Liver (tissue), 9 donors: Measurements from ENCODE around the gene RGR. TPM values are rescaled to one million over a fixed set of nuclear protein-coding genes. Genes with fewer than 3 reads are reported as not detected.

ENCODE experiments used
- DNase-seq: peaks from one replicate; pipeline ENCODE4 v3.0.0-alpha.2; 2017; ENCODE audit warnings: low spot score
- H3K27ac ChIP-seq, 2 donors: one replicate each; pipeline ENCODE4 v1.7.0; 2013; ENCODE audit warnings: inconsistent platforms in 2 of 2, low read length in 2 of 2, control low read depth in 1 of 2, low read depth in 1 of 2, mild to moderate bottlenecking in 1 of 2
- H3K27me3 ChIP-seq, 4 donors: one replicate each; pipeline versions ENCODE4 v1.6.1 to v1.7.0; 2013; ENCODE audit warnings: low read length in 3 of 4, inconsistent platforms in 1 of 4, mild to moderate bottlenecking in 1 of 4, moderate library complexity in 1 of 4; ENCODE audit not compliant: control insufficient read depth in 4 of 4, insufficient read depth in 4 of 4
- H3K36me3 ChIP-seq, 4 donors: one replicate each; pipeline versions ENCODE4 v1.6.1 to v1.7.0; 2013; ENCODE audit warnings: low read length in 3 of 4, mild to moderate bottlenecking in 3 of 4, low read depth in 1 of 4, moderate library complexity in 1 of 4; ENCODE audit not compliant: control insufficient read depth in 4 of 4, insufficient read depth in 3 of 4
- H3K4me1 ChIP-seq, 4 donors: one replicate each; pipeline versions ENCODE4 v1.6.1 to v1.7.0; 2013; ENCODE audit warnings: low read length in 3 of 4, mild to moderate bottlenecking in 3 of 4, moderate library complexity in 1 of 4; ENCODE audit not compliant: control insufficient read depth in 4 of 4, insufficient read depth in 4 of 4
- H3K4me3 ChIP-seq, 3 donors: one replicate each; pipeline versions ENCODE4 v1.6.1 to v1.7.0; 2013; ENCODE audit warnings: low read length in 3 of 3, control low read depth in 1 of 3, low read depth in 1 of 3, mild to moderate bottlenecking in 1 of 3
- H3K9ac ChIP-seq, 2 donors: one replicate each; pipeline ENCODE4 v1.7.0; 2013; ENCODE audit warnings: low read length in 2 of 2, mild to moderate bottlenecking in 2 of 2, moderate library complexity in 2 of 2, control low read depth in 1 of 2, low read depth in 1 of 2
- H3K9me3 ChIP-seq, 4 donors: one replicate each; pipeline versions ENCODE4 v1.6.1 to v1.7.0; 2013; ENCODE audit warnings: low read length in 3 of 4; ENCODE audit not compliant: control insufficient read depth in 4 of 4
- EGR1 ChIP-seq, 2 donors: IDR thresholded peaks; 2 replicates each; pipeline ENCODE4 v1.6.1; 2016 to 2018; ENCODE audit warnings: antibody characterized with exemption in 2 of 2, low read depth in 2 of 2
- FOXA1 ChIP-seq: IDR thresholded peaks from 2 replicates; pipeline ENCODE4 v1.6.1; 2016; ENCODE audit warnings: antibody characterized with exemption
- FOXA2 ChIP-seq: IDR thresholded peaks from 2 replicates; pipeline ENCODE4 v1.6.1; 2016; ENCODE audit warnings: antibody characterized with exemption
- GABPA ChIP-seq, 2 donors: IDR thresholded peaks in 1 of 2; conservative IDR thresholded peaks in 1 of 2; 2 replicates each; pipeline ENCODE4 v1.6.1; 2016; ENCODE audit warnings: antibody characterized with exemption in 2 of 2, mild to moderate bottlenecking in 1 of 2, moderate library complexity in 1 of 2
- HNF4A ChIP-seq, 2 donors: conservative IDR thresholded peaks; 2 replicates each; pipeline ENCODE4 v1.6.1; 2016; ENCODE audit warnings: antibody characterized with exemption in 2 of 2, mild to moderate bottlenecking in 2 of 2
- HNF4G ChIP-seq: IDR thresholded peaks from 2 replicates; pipeline ENCODE4 v1.6.1; 2016; ENCODE audit warnings: antibody characterized with exemption
- JUND ChIP-seq, 2 donors: IDR thresholded peaks; 2 replicates each; pipeline ENCODE4 v1.6.1; 2016; ENCODE audit warnings: antibody characterized with exemption in 2 of 2
- NR2F2 ChIP-seq: IDR thresholded peaks from 2 replicates; pipeline ENCODE4 v1.6.1; 2016; ENCODE audit warnings: antibody characterized with exemption
- RAD21 ChIP-seq, 2 donors: IDR thresholded peaks; 2 replicates each; pipeline ENCODE4 v1.6.1; 2016; ENCODE audit warnings: antibody characterized with exemption in 2 of 2, mild to moderate bottlenecking in 2 of 2
- RXRA ChIP-seq, 2 donors: IDR thresholded peaks; 2 replicates each; pipeline ENCODE4 v1.6.1; 2017 to 2018; ENCODE audit warnings: antibody characterized with exemption in 2 of 2, mild to moderate bottlenecking in 1 of 2
- SP1 ChIP-seq: IDR thresholded peaks from 2 replicates; pipeline ENCODE4 v1.6.1; 2018; ENCODE audit warnings: antibody characterized with exemption, mild to moderate bottlenecking
- TAF1 ChIP-seq: conservative IDR thresholded peaks from 2 replicates; pipeline ENCODE4 v1.6.1; 2016; ENCODE audit warnings: antibody characterized with exemption, mild to moderate bottlenecking
- YY1 ChIP-seq: IDR thresholded peaks from 2 replicates; pipeline ENCODE4 v1.6.1; 2016; ENCODE audit warnings: antibody characterized with exemption, mild to moderate bottlenecking
- WGBS: extraction: QIAGEN DNeasy Blood & Tissue Kit; methylation state at CpG from one replicate; pipeline ENCODE4 v1.1.7; 2013; 5-methylcytosine and 5-hydroxymethylcytosine counted together
- polyA plus RNA-seq, 2 donors: library from polyadenylated mRNA; stranded (reverse) in 1 of 2; unstranded in 1 of 2; fragments of 200-250 nt in 1 of 2; fragments of >200 nt in 1 of 2; fragmentation: Nextera tagmentation in 1 of 2; extraction: Ambion mirVana in 1 of 2; gene quantifications; one replicate each; pipeline versions ENCODE4 v1.2.1 to v1.2.3, GENCODE V29; 2013 to 2015
- total RNA-seq, 2 donors: library from RNA; depleted of rRNA; stranded (reverse); fragments of >200 nt; gene quantifications; one replicate each; pipeline ENCODE4 v1.2.3, GENCODE V29; 2014
- TF ChIP-seq, protein P1 (sequence below): IDR thresholded peaks from 2 replicates; pipeline ENCODE4 v1.6.1; 2016; ENCODE audit warnings: antibody characterized with exemption
- TF ChIP-seq, protein P2 (sequence below): fragments of 150-350 bp; IDR thresholded peaks from 2 replicates; pipeline ENCODE4 v1.5.1; 2017; ENCODE audit warnings: improper control_type of control experiment, low read depth, low read length; ENCODE audit not compliant: missing input control
- TF ChIP-seq, protein P3 (sequence below): IDR thresholded peaks from 2 replicates; pipeline ENCODE4 v1.6.1; 2016; ENCODE audit warnings: antibody characterized with exemption, mild to moderate bottlenecking
- TF ChIP-seq, protein P4 (sequence below): IDR thresholded peaks from 2 replicates; pipeline ENCODE4 v1.6.1; 2016; ENCODE audit warnings: antibody characterized with exemption
- donor health status: healthy.
- donor health status: healthy.
- donor health status: healthy.
- donor health status: healthy.
- donor health status: healthy.

The RGR gene
- total and polyA plus RNA-seq, 4 donors: not detected

DNA sequence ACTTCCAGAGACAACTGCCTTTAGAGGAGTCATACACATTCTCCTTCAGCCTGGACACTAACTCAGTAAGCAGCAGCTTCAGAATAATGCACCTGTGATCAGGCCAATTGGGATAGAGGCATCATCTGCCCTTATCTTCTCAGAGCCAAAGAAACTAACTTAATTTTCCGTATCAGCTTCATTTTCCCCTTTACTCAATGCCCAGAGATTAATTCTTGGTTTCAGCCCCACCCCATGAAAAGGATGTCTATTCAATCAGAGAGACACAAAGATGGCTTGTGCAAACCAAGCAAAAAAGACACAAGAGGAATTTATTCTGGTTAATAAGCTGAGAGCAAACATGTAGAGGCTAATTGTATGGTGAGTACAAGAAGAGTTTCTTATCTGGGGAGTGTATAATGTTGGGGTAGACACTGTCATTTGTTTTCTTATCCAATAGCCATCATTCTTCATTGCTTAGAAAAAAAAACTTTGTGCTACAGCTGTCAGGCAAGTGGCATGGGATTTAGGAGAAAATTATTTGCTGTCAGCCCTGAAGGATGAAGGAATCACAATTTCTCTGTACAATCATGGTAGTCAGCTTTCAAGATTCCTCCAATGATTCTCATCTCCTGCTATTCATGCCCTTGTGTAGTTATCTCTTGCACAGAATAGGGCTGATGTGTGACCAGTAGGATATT is 44.8 kb downstream of the RGR start:
- Histone ChIP-seq H3K36me3 (no peaks in the 10 kb centered on the region), H3K4me3 (no peak overlapping the region), H3K27me3 (no peaks in the 10 kb centered on the region), H3K9ac (no peak overlapping the region), H3K9me3 (no peaks in the 10 kb centered on the region), H3K4me1 (no peaks in the 10 kb centered on the region), H3K27ac (no peak overlapping the region)
- no peak for DNase-seq
- TF ChIP-seq, protein P1, sequence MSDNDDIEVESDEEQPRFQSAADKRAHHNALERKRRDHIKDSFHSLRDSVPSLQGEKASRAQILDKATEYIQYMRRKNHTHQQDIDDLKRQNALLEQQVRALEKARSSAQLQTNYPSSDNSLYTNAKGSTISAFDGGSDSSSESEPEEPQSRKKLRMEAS: no peak
- TF ChIP-seq, protein P2, sequence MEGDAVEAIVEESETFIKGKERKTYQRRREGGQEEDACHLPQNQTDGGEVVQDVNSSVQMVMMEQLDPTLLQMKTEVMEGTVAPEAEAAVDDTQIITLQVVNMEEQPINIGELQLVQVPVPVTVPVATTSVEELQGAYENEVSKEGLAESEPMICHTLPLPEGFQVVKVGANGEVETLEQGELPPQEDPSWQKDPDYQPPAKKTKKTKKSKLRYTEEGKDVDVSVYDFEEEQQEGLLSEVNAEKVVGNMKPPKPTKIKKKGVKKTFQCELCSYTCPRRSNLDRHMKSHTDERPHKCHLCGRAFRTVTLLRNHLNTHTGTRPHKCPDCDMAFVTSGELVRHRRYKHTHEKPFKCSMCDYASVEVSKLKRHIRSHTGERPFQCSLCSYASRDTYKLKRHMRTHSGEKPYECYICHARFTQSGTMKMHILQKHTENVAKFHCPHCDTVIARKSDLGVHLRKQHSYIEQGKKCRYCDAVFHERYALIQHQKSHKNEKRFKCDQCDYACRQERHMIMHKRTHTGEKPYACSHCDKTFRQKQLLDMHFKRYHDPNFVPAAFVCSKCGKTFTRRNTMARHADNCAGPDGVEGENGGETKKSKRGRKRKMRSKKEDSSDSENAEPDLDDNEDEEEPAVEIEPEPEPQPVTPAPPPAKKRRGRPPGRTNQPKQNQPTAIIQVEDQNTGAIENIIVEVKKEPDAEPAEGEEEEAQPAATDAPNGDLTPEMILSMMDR: no peak
- TF ChIP-seq RAD21 (IDR thresholded peaks at IDR 0.05) (no peak), NR2F2 (no peak), FOXA1 (no peak), SP1 (no peak), JUND (IDR thresholded peaks at IDR 0.05) (no peak), HNF4A (conservative IDR thresholded peaks at IDR 0.05) (no peak), GABPA (IDR thresholded peaks at IDR 0.05 in 1 of 2, conservative IDR thresholded peaks at IDR 0.05 in 1 of 2) (no peak), FOXA2 (no peak), YY1 (no peak), TAF1 (no peak), RXRA (IDR thresholded peaks at IDR 0.05) (no peak)
- TF ChIP-seq, protein P3, sequence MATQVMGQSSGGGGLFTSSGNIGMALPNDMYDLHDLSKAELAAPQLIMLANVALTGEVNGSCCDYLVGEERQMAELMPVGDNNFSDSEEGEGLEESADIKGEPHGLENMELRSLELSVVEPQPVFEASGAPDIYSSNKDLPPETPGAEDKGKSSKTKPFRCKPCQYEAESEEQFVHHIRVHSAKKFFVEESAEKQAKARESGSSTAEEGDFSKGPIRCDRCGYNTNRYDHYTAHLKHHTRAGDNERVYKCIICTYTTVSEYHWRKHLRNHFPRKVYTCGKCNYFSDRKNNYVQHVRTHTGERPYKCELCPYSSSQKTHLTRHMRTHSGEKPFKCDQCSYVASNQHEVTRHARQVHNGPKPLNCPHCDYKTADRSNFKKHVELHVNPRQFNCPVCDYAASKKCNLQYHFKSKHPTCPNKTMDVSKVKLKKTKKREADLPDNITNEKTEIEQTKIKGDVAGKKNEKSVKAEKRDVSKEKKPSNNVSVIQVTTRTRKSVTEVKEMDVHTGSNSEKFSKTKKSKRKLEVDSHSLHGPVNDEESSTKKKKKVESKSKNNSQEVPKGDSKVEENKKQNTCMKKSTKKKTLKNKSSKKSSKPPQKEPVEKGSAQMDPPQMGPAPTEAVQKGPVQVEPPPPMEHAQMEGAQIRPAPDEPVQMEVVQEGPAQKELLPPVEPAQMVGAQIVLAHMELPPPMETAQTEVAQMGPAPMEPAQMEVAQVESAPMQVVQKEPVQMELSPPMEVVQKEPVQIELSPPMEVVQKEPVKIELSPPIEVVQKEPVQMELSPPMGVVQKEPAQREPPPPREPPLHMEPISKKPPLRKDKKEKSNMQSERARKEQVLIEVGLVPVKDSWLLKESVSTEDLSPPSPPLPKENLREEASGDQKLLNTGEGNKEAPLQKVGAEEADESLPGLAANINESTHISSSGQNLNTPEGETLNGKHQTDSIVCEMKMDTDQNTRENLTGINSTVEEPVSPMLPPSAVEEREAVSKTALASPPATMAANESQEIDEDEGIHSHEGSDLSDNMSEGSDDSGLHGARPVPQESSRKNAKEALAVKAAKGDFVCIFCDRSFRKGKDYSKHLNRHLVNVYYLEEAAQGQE: no peak
- TF ChIP-seq, protein P4, sequence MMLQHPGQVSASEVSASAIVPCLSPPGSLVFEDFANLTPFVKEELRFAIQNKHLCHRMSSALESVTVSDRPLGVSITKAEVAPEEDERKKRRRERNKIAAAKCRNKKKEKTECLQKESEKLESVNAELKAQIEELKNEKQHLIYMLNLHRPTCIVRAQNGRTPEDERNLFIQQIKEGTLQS: no peak
- WGBS: 76% methylated on average over 1 of the region's 1 CpG

DNA sequence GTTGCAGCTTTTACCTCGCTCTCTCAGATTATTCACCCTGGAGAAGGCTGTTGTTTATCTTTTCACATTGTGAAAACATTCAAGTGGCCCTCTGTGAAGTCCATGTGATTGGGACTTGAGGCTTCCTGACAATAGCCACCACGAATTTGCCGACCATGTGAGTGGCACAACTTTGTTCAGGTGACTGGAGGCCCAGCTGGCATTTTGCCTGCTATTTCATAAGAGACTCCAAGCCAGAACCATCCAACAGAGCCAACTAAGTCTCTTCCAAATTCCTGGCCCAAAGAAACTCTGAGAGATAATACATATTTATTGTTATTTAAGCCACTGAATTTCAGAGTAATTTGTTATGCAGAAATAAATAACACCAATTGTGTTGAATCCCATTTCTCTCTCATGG is 45.4 kb downstream of the RGR start:
- WGBS: 44% methylated on average over 3 of the region's 3 CpGs
- H3K9me3 ChIP-seq: no peaks in the 10 kb centered on the region

More for the DNA sequence above, 45.4 kb downstream of the RGR start:
- H3K4me3 ChIP-seq: no peak overlapping the region
- H3K27ac ChIP-seq: no peak overlapping the region
- H3K9ac ChIP-seq: no peak overlapping the region
- no peaks in the 10 kb centered on the region for H3K4me1 ChIP-seq
- TF ChIP-seq, protein P4: no peak
- TF ChIP-seq RXRA (IDR thresholded peaks at IDR 0.05) (no peak), NR2F2 (no peak), GABPA (IDR thresholded peaks at IDR 0.05 in 1 of 2, conservative IDR thresholded peaks at IDR 0.05 in 1 of 2) (no peak), JUND (IDR thresholded peaks at IDR 0.05) (no peak), RAD21 (IDR thresholded peaks at IDR 0.05) (no peak), YY1 (no peak), SP1 (no peak), FOXA1 (no peak), TAF1 (no peak), EGR1 (IDR thresholded peaks at IDR 0.05; ENCODE audit: low read depth in 2 of 2) (no peak), HNF4G (no peak), HNF4A (conservative IDR thresholded peaks at IDR 0.05) (no peak)
- TF ChIP-seq, protein P2: no peak
- DNase-seq: no peak
- no peaks in the 10 kb centered on the region for H3K36me3 ChIP-seq
- H3K27me3 ChIP-seq: no peaks in the 10 kb centered on the region
